Mesenchymal stem cell (in vitro differentiated cells and primary cell): ENCODE measurements around the gene NME3.

ENCODE experiments used
- DNase-seq: peaks from one replicate; pipeline ENCODE4 v3.0.0-alpha.2; 2013
- H2AFZ ChIP-seq: one replicate; pipeline ENCODE4 v1.6.1; 2013; ENCODE audit warnings: low read depth, mild to moderate bottlenecking, control low read depth, inconsistent platforms, low read length, moderate library complexity
- H2AK5ac ChIP-seq: 2 replicates; pipeline ENCODE4 v1.6.1; 2013; ENCODE audit warnings: low read length, moderate library complexity, mild to moderate bottlenecking, inconsistent platforms; ENCODE audit not compliant: severe bottlenecking
- H2BK120ac ChIP-seq: one replicate; pipeline ENCODE4 v1.6.1; 2013; ENCODE audit warnings: low read depth, mild to moderate bottlenecking, inconsistent platforms, low read length, moderate library complexity
- H2BK12ac ChIP-seq, 2 experiments: one replicate each; pipeline ENCODE4 v1.6.1; 2013; ENCODE audit warnings: inconsistent platforms in 2 of 2, low read length in 2 of 2, mild to moderate bottlenecking in 2 of 2, moderate library complexity in 2 of 2, control low read depth in 1 of 2
- H2BK15ac ChIP-seq: one replicate; pipeline ENCODE4 v1.6.1; 2013; ENCODE audit warnings: mild to moderate bottlenecking, low read depth, inconsistent platforms; ENCODE audit not compliant: poor library complexity, severe bottlenecking
- H2BK5ac ChIP-seq: 2 replicates; pipeline ENCODE4 v1.6.1; 2013; ENCODE audit warnings: low read depth, mild to moderate bottlenecking, low read length, control low read depth, inconsistent platforms; ENCODE audit not compliant: poor library complexity, severe bottlenecking
- H3K14ac ChIP-seq, 2 experiments: one replicate each; pipeline ENCODE4 v1.6.1; 2013; ENCODE audit warnings: inconsistent platforms in 2 of 2, low read length in 2 of 2, control low read depth in 1 of 2, mild to moderate bottlenecking in 1 of 2, moderate library complexity in 1 of 2
- H3K18ac ChIP-seq, 2 experiments: one replicate each; pipeline ENCODE4 v1.6.1; 2013; ENCODE audit warnings: inconsistent platforms in 2 of 2, low read length in 2 of 2, control low read depth in 1 of 2, low read depth in 1 of 2, mild to moderate bottlenecking in 1 of 2
- H3K23ac ChIP-seq, 2 experiments: one replicate each; pipeline ENCODE4 v1.6.1; 2013; ENCODE audit warnings: inconsistent platforms in 2 of 2, low read length in 2 of 2, mild to moderate bottlenecking in 2 of 2, moderate library complexity in 2 of 2, control low read depth in 1 of 2
- H3K27ac ChIP-seq: 2 replicates; pipeline ENCODE4 v1.5.1; 2013; ENCODE audit warnings: mild to moderate bottlenecking, moderate library complexity, low read length, control low read depth, inconsistent platforms; ENCODE audit not compliant: poor library complexity, severe bottlenecking
- H3K27me3 ChIP-seq, 2 experiments: 2 replicates each; pipeline versions ENCODE4 v1.6.1 to v1.7.0; 2013; ENCODE audit warnings: low read length in 2 of 2, mild to moderate bottlenecking in 2 of 2, moderate library complexity in 2 of 2, control low read depth in 1 of 2, inconsistent platforms in 1 of 2; ENCODE audit not compliant: control insufficient read depth in 1 of 2, insufficient read depth in 1 of 2
- H3K36me3 ChIP-seq, 2 experiments: 2 replicates each; pipeline versions ENCODE4 v1.6.1 to v1.7.0; 2013; ENCODE audit warnings: low read length in 2 of 2, control low read depth in 1 of 2, inconsistent platforms in 1 of 2, low read depth in 1 of 2, mild to moderate bottlenecking in 1 of 2; ENCODE audit not compliant: insufficient read depth in 2 of 2, control insufficient read depth in 1 of 2
- H3K4ac ChIP-seq, 2 experiments: one replicate each; pipeline ENCODE4 v1.6.1; 2013; ENCODE audit warnings: inconsistent platforms in 2 of 2, low read length in 2 of 2, mild to moderate bottlenecking in 2 of 2, moderate library complexity in 2 of 2, control low read depth in 1 of 2, low read depth in 1 of 2
- H3K4me1 ChIP-seq: 2 replicates; pipeline ENCODE4 v1.6.1; 2013; ENCODE audit warnings: low read depth, low read length, control low read depth; ENCODE audit not compliant: control insufficient read depth, insufficient read depth
- H3K4me2 ChIP-seq: 2 replicates; pipeline ENCODE4 v1.6.1; 2013; ENCODE audit warnings: low read length, mild to moderate bottlenecking, inconsistent platforms; ENCODE audit not compliant: poor library complexity, severe bottlenecking
- H3K4me3 ChIP-seq, 2 experiments: 2 replicates each; pipeline versions ENCODE4 v1.5.1 to v1.7.0; 2013; ENCODE audit warnings: low read length in 2 of 2, mild to moderate bottlenecking in 2 of 2, control low read depth in 1 of 2, low read depth in 1 of 2; ENCODE audit not compliant: insufficient read depth in 1 of 2
- H3K79me1 ChIP-seq: replicated peaks from 2 replicates; pipeline ENCODE4 v1.6.1; 2013; ENCODE audit warnings: mild to moderate bottlenecking, control low read depth, low read length, inconsistent platforms; ENCODE audit not compliant: poor library complexity, severe bottlenecking
- H3K9ac ChIP-seq: 2 replicates; pipeline ENCODE4 v1.7.0; 2013; ENCODE audit warnings: mild to moderate bottlenecking, low read length, moderate library complexity
- H3K9me3 ChIP-seq: 2 replicates; pipeline ENCODE4 v1.7.0; 2013; ENCODE audit warnings: mild to moderate bottlenecking, low read length; ENCODE audit not compliant: control insufficient read depth
- H4K8ac ChIP-seq: one replicate; pipeline ENCODE4 v1.6.1; 2013; ENCODE audit warnings: inconsistent platforms, mild to moderate bottlenecking, low read length, moderate library complexity
- H4K91ac ChIP-seq: one replicate; pipeline ENCODE4 v1.6.1; 2013; ENCODE audit warnings: mild to moderate bottlenecking, low read length, inconsistent platforms
- WGBS: methylation state at CpG from one replicate; pipeline ENCODE4 v1.1.7; 2013; ENCODE audit warnings: mixed read lengths; 5-methylcytosine and 5-hydroxymethylcytosine counted together

Gene NME3

GRCh38 chr16:1791256-1791942 lies 20.1 kb upstream of the NME3 start:
- Histone ChIP-seq H2BK5ac (no peak overlapping the region), H3K4me2 (no peak overlapping the region), H3K4ac (no peak overlapping the region), H3K27me3 (no peaks in the 10 kb centered on the region), H2AK5ac (no peak overlapping the region), H2BK12ac (no peak overlapping the region), H4K8ac (no peak overlapping the region), H3K4me1 (peaks cover 7% of the 10 kb centered on the region), H3K14ac (no peak overlapping the region), H3K79me1 (peaks cover 30% of the 10 kb centered on the region), H2AFZ (no peak overlapping the region), H3K9ac (no peak overlapping the region), H3K18ac (no peak overlapping the region), H3K9me3 (no peaks in the 10 kb centered on the region), H3K36me3 (peaks cover 23 to 75% of the 10 kb centered on the region in 2 experiments), H3K4me3 (no peak overlapping the region), H3K27ac (no peak overlapping the region), H3K23ac (no peak overlapping the region), H2BK15ac (no peak overlapping the region), H4K91ac (no peak overlapping the region), H2BK120ac (no peak overlapping the region)
- WGBS = 96% methylated on average over 53 of the region's 53 CpGs
- no peak for DNase-seq

- Histone ChIP-seq H3K27me3 (no peaks in the 10 kb centered on the region), H3K9ac (no peak overlapping the region), H4K8ac (no peak overlapping the region), H2BK12ac (no peak overlapping the region), H3K36me3 (peaks cover 23 to 81% of the 10 kb centered on the region in 2 experiments), H3K4me3 (no peak overlapping the region), H3K27ac (no peak overlapping the region), H2BK15ac (no peak overlapping the region), H2BK120ac (no peak overlapping the region), H2AFZ (no peak overlapping the region), H3K23ac (no peak overlapping the region), H3K14ac (no peak overlapping the region), H3K9me3 (no peaks in the 10 kb centered on the region), H3K4me2 (no peak overlapping the region), H2AK5ac (no peak overlapping the region), H3K18ac (no peak overlapping the region), H3K79me1 (peaks cover 36% of the 10 kb centered on the region), H4K91ac (no peak overlapping the region), H3K4me1 (peaks cover 8% of the 10 kb centered on the region), H2BK5ac (no peak overlapping the region), H3K4ac (no peak overlapping the region)
- no peak for DNase-seq
- WGBS = 97% methylated on average over 44 of the region's 44 CpGs
Observed at GRCh38 chr16:1790611-1791255, 19.4 kb upstream of the NME3 start.

DNA sequence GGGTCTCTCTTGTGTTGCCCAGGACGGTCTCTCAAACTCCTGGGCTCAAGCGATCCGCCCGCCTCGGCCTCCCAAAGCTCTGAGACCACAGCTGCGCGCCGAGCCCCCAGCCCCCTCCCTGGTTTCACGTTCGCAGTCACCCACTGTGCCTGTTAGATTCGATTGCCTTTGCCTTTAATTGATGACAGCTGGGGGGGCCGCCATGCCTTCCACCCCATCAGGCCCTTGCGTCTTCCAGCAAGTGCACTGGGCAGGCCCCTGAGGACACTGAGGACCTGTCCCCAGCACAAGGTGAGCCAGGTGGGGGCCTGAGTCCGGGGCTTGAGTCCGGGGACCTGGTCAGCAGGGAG lies 18.9 kb upstream of the NME3 start:
- WGBS = 98% methylated on average over 15 of the region's 15 CpGs
- Histone ChIP-seq H2BK15ac (no peak overlapping the region), H3K9me3 (no peaks in the 10 kb centered on the region), H3K14ac (no peak overlapping the region), H3K79me1 (peaks cover 41% of the 10 kb centered on the region), H4K8ac (no peak overlapping the region), H3K4me3 (no peak overlapping the region), H3K36me3 (peaks cover 24 to 86% of the 10 kb centered on the region in 2 experiments), H3K27ac (no peak overlapping the region), H2BK12ac (no peak overlapping the region), H3K27me3 (no peaks in the 10 kb centered on the region), H2AK5ac (no peak overlapping the region), H3K4ac (no peak overlapping the region), H2BK120ac (no peak overlapping the region), H2BK5ac (no peak overlapping the region), H3K18ac (no peak overlapping the region), H2AFZ (no peak overlapping the region), H3K4me1 (peaks cover 8% of the 10 kb centered on the region), H3K9ac (no peak overlapping the region), H3K23ac (no peak overlapping the region), H4K91ac (no peak overlapping the region), H3K4me2 (no peak overlapping the region)
- no peak for DNase-seq

DNA sequence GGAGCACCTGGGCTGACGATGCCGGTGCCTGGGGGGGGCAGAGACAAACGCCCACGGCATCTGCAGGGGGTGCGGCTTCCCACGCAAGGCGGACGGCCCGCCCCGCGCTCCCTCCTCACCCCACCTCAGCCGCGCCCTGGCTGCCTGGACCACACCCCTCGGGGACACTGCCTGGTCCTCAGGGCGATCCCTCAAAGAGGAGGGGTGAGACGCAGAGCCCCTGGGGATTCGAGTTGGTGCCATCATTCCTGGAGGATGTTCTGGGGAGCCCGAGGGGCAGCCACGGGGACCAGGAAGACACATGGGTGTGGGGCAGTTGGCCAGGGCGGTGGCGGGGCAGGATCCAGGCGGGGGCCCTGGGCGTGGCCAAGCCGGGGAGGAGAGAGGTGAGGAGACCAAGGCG lies 18.3 kb upstream of the NME3 start:
- no peak overlapping the region for H4K8ac ChIP-seq
- no peak for DNase-seq
- H3K4me2 ChIP-seq = no peak overlapping the region
- H2AK5ac ChIP-seq = no peak overlapping the region
- no peak overlapping the region for H3K23ac ChIP-seq
- H3K27ac ChIP-seq = no peak overlapping the region
- no peak overlapping the region for H3K18ac ChIP-seq
- WGBS = 96% methylated on average over 23 of the region's 25 CpGs
- H2BK120ac ChIP-seq = no peak overlapping the region
- H3K4me3 ChIP-seq = no peak overlapping the region
- no peak overlapping the region for H2BK15ac ChIP-seq
- H3K4me1 ChIP-seq = peaks cover 8% of the 10 kb centered on the region
- no peaks in the 10 kb centered on the region for H3K9me3 ChIP-seq
- peaks cover 42% of the 10 kb centered on the region for H3K79me1 ChIP-seq
- no peak overlapping the region for H3K9ac ChIP-seq
- H3K4ac ChIP-seq = no peak overlapping the region
- H4K91ac ChIP-seq = no peak overlapping the region
- H3K27me3 ChIP-seq = no peaks in the 10 kb centered on the region
- H3K14ac ChIP-seq = no peak overlapping the region
- no peak overlapping the region for H2BK5ac ChIP-seq
- peaks cover 27 to 90% of the 10 kb centered on the region in 2 experiments for H3K36me3 ChIP-seq
- H2AFZ ChIP-seq = no peak overlapping the region
- H2BK12ac ChIP-seq = no peak overlapping the region
